Activated CD8-positive, alpha-beta memory T cell treated with anti-CD3 and anti-CD28 coated beads, Interleukin-2, amount 10 ng/mL, durations not matched to agents 7 days and 5 days (primary cell): Measurements from ENCODE around the gene POU2F3. TPM values are rescaled to one million over a fixed set of nuclear protein-coding genes. Genes with fewer than 3 reads are reported as not detected.
A peak's percentile ranks its signal among the peaks of the same experiment; 100 is the strongest.

Source experiments
- ATAC-seq: fragments of 150-1000 bp; cut with Tn5 transposase; one replicate; pipeline ENCODE4 v1.10.0; 2021; ENCODE audit warnings: moderate library complexity
- CTCF ChIA-PET: fragments of 350-600 bp; sonication (Branson Sonifier 250); formaldehyde crosslinking; loops from one replicate; lab custom pipeline; 2021; ENCODE audit warnings: antibody characterized with exemption; lab: Charles Lee
- DNase-seq: peaks from one replicate; pipeline ENCODE4 v3.0.0-alpha.2; 2020
- H3K27ac Mint-ChIP-seq: one replicate; pipeline ENCODE4 v1.8.0; 2021; ENCODE audit warnings: mild to moderate bottlenecking, mixed read lengths
- H3K27me3 Mint-ChIP-seq: one replicate; pipeline ENCODE4 v1.8.0; 2021; ENCODE audit warnings: mixed read lengths
- H3K36me3 Mint-ChIP-seq: one replicate; pipeline ENCODE4 v1.8.0; 2021; ENCODE audit warnings: mild to moderate bottlenecking, mixed read lengths
- H3K4me1 Mint-ChIP-seq: one replicate; pipeline ENCODE4 v1.8.0; 2021; ENCODE audit warnings: mixed read lengths
- H3K4me3 Mint-ChIP-seq: one replicate; pipeline ENCODE4 v1.8.0; 2021; ENCODE audit warnings: mild to moderate bottlenecking, moderate library complexity, mixed read lengths
- H3K9me3 Mint-ChIP-seq: one replicate; pipeline ENCODE4 v1.8.0; 2022; ENCODE audit warnings: low read depth, mixed read lengths
- total RNA-seq, 2 experiments: library from RNA; stranded (reverse); gene quantifications; one replicate each; pipeline ENCODE4 v1.2.3, GENCODE V29; 2021

Gene POU2F3
- total RNA-seq, 2 experiments from 2014 or later, result not detected

- H3K27ac Mint-ChIP-seq, result no peak overlapping the region
- CTCF ChIA-PET, result interaction anchor here (1.0 to 2.0 kb wide), 3 partner anchors 8 to 163 kb away, joined by 3 to 6 read pairs (median 5); no protein-coding TSS in a partner anchor
- ATAC-seq (no peak), DNase-seq (no peak)
- peaks cover 2% of the 10 kb centered on the region for H3K36me3 Mint-ChIP-seq
- peaks cover 6% of the 10 kb centered on the region for H3K27me3 Mint-ChIP-seq
- no peak overlapping the region for H3K4me3 Mint-ChIP-seq
- no peaks in the 10 kb centered on the region for H3K9me3 Mint-ChIP-seq
- H3K4me1 Mint-ChIP-seq, result peaks cover 30% of the 10 kb centered on the region
Observed at GRCh38 chr11:120331301-120331996, 91.5 kb downstream of the POU2F3 start.

- no peak overlapping the region for H3K27ac Mint-ChIP-seq
- no peaks in the 10 kb centered on the region for H3K9me3 Mint-ChIP-seq
- ATAC-seq, result no peak
- no peak for DNase-seq
- peaks cover 8% of the 10 kb centered on the region for H3K36me3 Mint-ChIP-seq
- H3K4me1 Mint-ChIP-seq, result peaks cover 31% of the 10 kb centered on the region
- H3K4me3 Mint-ChIP-seq, result no peak overlapping the region
- CTCF ChIA-PET, result interaction anchor here (1.0 to 2.0 kb wide), 3 partner anchors 10 to 165 kb away, joined by 3 to 6 read pairs (median 5); no protein-coding TSS in a partner anchor
- H3K27me3 Mint-ChIP-seq, result peaks cover 5% of the 10 kb centered on the region
Observed at GRCh38 chr11:120332822-120333716, 93.1 kb downstream of the POU2F3 start.

GRCh38 chr11:120333801-120334200, 93.9 kb downstream of the POU2F3 start:
- Mint-ChIP-seq H3K9me3 (no peaks in the 10 kb centered on the region), H3K36me3 (peaks cover 7% of the 10 kb centered on the region), H3K27me3 (peaks cover 7% of the 10 kb centered on the region), H3K27ac (no peak overlapping the region), H3K4me3 (no peak overlapping the region), H3K4me1 (peaks cover 37% of the 10 kb centered on the region)
- DNase-seq (no peak), ATAC-seq (no peak)
- CTCF ChIA-PET, result interaction anchor here (1.5 to 3.3 kb wide), 4 partner anchors 19 to 351 kb away, joined by 4 to 18 read pairs (median 8); no protein-coding TSS in a partner anchor

GRCh38 chr11:120334332-120334731, 94.4 kb downstream of the POU2F3 start:
- peaks cover 40% of the 10 kb centered on the region for H3K4me1 Mint-ChIP-seq
- no peak overlapping the region for H3K4me3 Mint-ChIP-seq
- peaks cover 9% of the 10 kb centered on the region for H3K27me3 Mint-ChIP-seq
- DNase-seq, result no peak
- peaks cover 7% of the 10 kb centered on the region for H3K36me3 Mint-ChIP-seq
- no peak for ATAC-seq
- H3K9me3 Mint-ChIP-seq, result no peaks in the 10 kb centered on the region
- CTCF ChIA-PET, result interaction anchor here (1.2 to 3.3 kb wide), 7 partner anchors 12 to 351 kb away, joined by 3 to 18 read pairs (median 5); no protein-coding TSS in a partner anchor
- no peak overlapping the region for H3K27ac Mint-ChIP-seq

- no peak for ATAC-seq
- peaks cover 15% of the 10 kb centered on the region for H3K27me3 Mint-ChIP-seq
- H3K36me3 Mint-ChIP-seq, result peaks cover 7% of the 10 kb centered on the region
- H3K4me3 Mint-ChIP-seq, result peak overlapping the region; percentile 61
- CTCF ChIA-PET, result interaction anchor here (0.6 to 3.3 kb wide), 16 partner anchors 11 to 588 kb away, joined by 3 to 18 read pairs (median 3); no protein-coding TSS in a partner anchor
- H3K9me3 Mint-ChIP-seq, result no peaks in the 10 kb centered on the region
- peaks cover 47% of the 10 kb centered on the region for H3K4me1 Mint-ChIP-seq
- peak; percentile 70 for DNase-seq
- H3K27ac Mint-ChIP-seq, result peak overlapping the region; percentile 64
Observed at GRCh38 chr11:120334894-120335462, 95.0 kb downstream of the POU2F3 start.

DNA sequence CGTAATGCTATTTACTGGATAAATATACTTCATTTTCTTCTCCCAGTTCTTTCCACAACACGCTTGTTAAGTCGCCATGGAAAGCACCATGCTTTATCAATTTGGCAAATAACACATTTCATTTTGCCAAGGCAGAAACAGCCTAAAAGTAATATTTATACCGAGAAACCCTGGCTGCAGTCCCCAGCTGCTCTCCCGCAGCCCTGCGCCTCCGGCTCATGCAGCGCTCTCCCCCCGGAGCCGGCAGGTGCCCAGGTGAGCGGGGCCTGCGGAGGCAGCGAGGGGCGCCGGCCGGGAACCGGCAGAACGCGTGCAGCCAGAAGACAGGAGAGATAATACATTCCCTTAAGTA, 95.6 kb downstream of the POU2F3 start:
- CTCF ChIA-PET, result interaction anchor here (0.6 to 3.3 kb wide), 16 partner anchors 10 to 589 kb away, joined by 3 to 12 read pairs (median 3); no protein-coding TSS in a partner anchor
- Mint-ChIP-seq H3K4me3 (peak overlapping the region; percentile 61), H3K27ac (peak overlapping the region; percentile 4), H3K9me3 (no peaks in the 10 kb centered on the region), H3K36me3 (peaks cover 8% of the 10 kb centered on the region), H3K4me1 (peaks cover 52% of the 10 kb centered on the region), H3K27me3 (peaks cover 18% of the 10 kb centered on the region)
- ATAC-seq, result peak; percentile 22
- DNase-seq, result no peak

- Mint-ChIP-seq H3K27ac (peak within 1 kb of the TSS; percentile 80), H3K27me3 (peaks cover 19% of the 10 kb centered on the region), H3K4me3 (peak within 1 kb of the TSS; percentile 99), H3K4me1 (peaks cover 58% of the 10 kb centered on the region), H3K9me3 (no peaks in the 10 kb centered on the region), H3K36me3 (peaks cover 10% of the 10 kb centered on the region)
- CTCF ChIA-PET, result interaction anchor here (0.9 to 3.3 kb wide), 9 partner anchors 13 to 151 kb away, joined by 3 to 12 read pairs (median 3); no protein-coding TSS in a partner anchor
- ATAC-seq (peak; percentile 76), DNase-seq (peak; percentile 89)
Observed at GRCh38 chr11:120335908-120336640, 96.1 kb downstream of the POU2F3 start, which contains the start of gene ARHGEF12. Gene ARHGEF12, plus strand, starts transcription at chr11:120336413. Its CDS starts 831 bp downstream, at chr11:120337244.

DNA sequence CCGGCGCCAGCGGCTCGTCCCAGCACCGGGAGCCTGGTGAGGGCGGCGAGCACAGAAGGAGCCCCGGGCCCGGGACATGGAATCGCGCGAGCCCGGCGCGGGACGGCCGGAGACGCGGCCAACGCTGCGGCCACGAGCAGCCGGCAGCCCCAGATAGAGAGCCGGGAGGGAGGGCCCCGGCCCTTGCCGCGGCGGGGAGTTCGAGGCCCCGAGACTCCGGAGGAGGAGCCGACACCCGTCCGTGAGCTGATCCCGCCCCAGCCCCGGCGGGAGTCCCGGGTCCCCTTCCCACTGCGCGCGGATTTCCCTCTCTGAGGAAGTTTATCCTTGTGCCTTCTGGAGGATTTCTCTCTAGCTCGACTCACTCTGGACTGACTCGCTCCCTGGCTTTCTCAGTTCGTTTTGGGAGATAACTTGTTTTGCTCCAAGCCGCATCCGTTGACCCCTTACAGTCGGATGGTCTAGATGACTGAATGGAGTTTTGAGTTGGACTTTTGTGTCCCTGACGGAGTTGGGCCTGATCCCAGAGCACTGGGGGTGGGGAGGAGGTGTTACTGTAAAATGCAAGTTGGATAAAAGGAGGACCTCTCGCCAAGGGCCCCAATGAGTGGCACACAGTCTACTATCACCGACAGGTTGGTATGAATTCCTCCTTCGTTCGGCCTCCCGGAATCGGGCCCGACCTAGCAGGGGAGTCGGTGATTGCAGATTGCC, 96.9 kb downstream of the POU2F3 start:
- Mint-ChIP-seq H3K36me3 (peaks cover 13% of the 10 kb centered on the region), H3K4me1 (peaks cover 63% of the 10 kb centered on the region), H3K9me3 (no peaks in the 10 kb centered on the region), H3K27ac (peak overlapping the region; percentile 80), H3K4me3 (peak overlapping the region; percentile 99), H3K27me3 (peaks cover 19% of the 10 kb centered on the region)
- peak; percentile 48 for ATAC-seq
- CTCF ChIA-PET, result interaction anchor here (0.7 to 3.3 kb wide), 6 partner anchors 13 to 115 kb away, joined by 3 to 12 read pairs (median 6); no protein-coding TSS in a partner anchor
- DNase-seq, result peak; percentile 58

GRCh38 chr11:120337355-120338106, 97.6 kb downstream of the POU2F3 start:
- H3K27ac Mint-ChIP-seq, result peak overlapping the region; percentile 80
- H3K9me3 Mint-ChIP-seq, result peaks cover 3% of the 10 kb centered on the region
- ATAC-seq (no peak), DNase-seq (no peak)
- CTCF ChIA-PET, result interaction anchor here (0.7 to 1.2 kb wide), 4 partner anchors 35 to 114 kb away, joined by 3 to 4 read pairs (median 3); no protein-coding TSS in a partner anchor
- peak overlapping the region; percentile 99 for H3K4me3 Mint-ChIP-seq
- peaks cover 71% of the 10 kb centered on the region for H3K4me1 Mint-ChIP-seq
- peaks cover 24% of the 10 kb centered on the region for H3K27me3 Mint-ChIP-seq
- peaks cover 20% of the 10 kb centered on the region for H3K36me3 Mint-ChIP-seq

DNA sequence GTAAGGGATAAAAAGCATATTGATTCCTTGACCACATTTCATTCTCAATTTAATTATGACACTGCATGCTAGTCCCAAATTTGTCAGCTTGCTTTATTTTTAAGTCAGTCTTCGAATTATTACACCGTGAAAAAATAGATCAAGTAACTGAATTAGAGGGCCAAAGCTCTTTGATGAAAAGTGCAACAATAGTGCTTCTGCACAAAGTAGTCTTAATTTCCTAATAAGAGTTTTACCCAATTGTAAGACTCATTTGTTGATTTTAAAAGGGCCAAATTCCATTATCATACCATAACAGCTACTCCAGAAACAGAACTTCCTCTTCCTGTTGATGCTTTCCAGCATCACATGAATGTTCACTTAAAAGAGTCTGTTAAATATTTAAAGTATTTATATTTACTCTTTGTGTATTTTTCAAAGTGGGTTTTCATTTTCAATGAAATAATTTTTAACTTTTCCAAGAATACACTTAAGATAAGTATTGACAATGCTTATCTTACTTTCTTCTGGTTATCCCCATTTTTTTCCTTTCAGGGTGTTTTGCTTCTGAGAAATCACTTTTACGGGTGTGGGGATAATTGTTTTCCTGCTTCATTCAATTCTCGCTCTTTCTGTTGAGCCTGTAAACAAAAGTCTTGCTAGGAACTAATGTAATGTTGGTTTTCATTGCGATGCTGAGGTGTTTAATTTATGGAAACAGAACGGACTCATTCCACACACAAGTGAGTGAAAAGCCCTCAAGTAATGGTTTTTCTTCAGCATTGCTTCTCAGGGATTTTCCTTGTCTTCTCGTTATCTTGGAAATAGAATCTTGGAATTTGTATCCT, 98.4 kb downstream of the POU2F3 start:
- Mint-ChIP-seq H3K4me3 (peak overlapping the region; percentile 99), H3K27ac (no peak overlapping the region), H3K36me3 (peaks cover 20% of the 10 kb centered on the region), H3K4me1 (peaks cover 64% of the 10 kb centered on the region), H3K9me3 (peaks cover 3% of the 10 kb centered on the region), H3K27me3 (peaks cover 25% of the 10 kb centered on the region)
- CTCF ChIA-PET, result interaction anchor here (1.0 kb wide), 2 partner anchors 36 to 103 kb away, joined by 3 to 4 read pairs; no protein-coding TSS in a partner anchor
- DNase-seq (no peak), ATAC-seq (no peak)
